Thyroid gland (tissue), 4 donors: ENCODE results near the gene DMD.

Experiments
- CTCF ChIP-seq, 6 experiments: fragments of 200-600 bp in 3 of 6; fragments of 450-650 bp in 3 of 6; sonication (generic) in 3 of 6; IDR thresholded peaks; one replicate each; pipeline ENCODE4 v1.5.1; 2016 to 2019; ENCODE audit warnings: antibody characterized with exemption in 6 of 6, mild to moderate bottlenecking in 2 of 6, inconsistent platforms in 1 of 6, moderate library complexity in 1 of 6
- POLR2A ChIP-seq, 2 donors: fragments of 450-650 bp; IDR thresholded peaks; one replicate each; pipeline ENCODE4 v1.6.1; 2017; ENCODE audit warnings: antibody characterized with exemption in 2 of 2, mild to moderate bottlenecking in 2 of 2, moderate library complexity in 1 of 2

GRCh38 chrX:32176510-32176909 lies 1034.8 kb downstream of the DMD start:
- TF ChIP-seq POLR2A (IDR thresholded peaks at IDR 0.05): no peak
- no peak for TF ChIP-seq CTCF (IDR thresholded peaks at IDR 0.05)
